ENCODE measurements around the gene C8G. TPM values are rescaled to one million over a fixed set of nuclear protein-coding genes. Genes with fewer than 3 reads are reported as not detected.

The C8G gene
- polyA plus RNA-seq (2014; cell fraction: cytosol; rRNA removed): not detected in 2 replicates
- polyA plus RNA-seq (2014; cell fraction: nucleus; rRNA removed): 0.79 and 1.6 TPM in 2 replicates

GRCh38 chr9:136944519-136945332 lies at the start of gene C8G, which contains the start of gene FBXW5:
C8G (plus strand) TSS chr9:136945243; CDS start chr9:136945321, 78 bp downstream.
FBXW5 (minus strand) TSS chr9:136944738; CDS start chr9:136944083, 655 bp downstream.
- peak; percentile 90 for DNase-seq (ENCODE audit: low spot score)

GRCh38 chr9:136896027-136896426 lies 49.0 kb upstream of the C8G start:
- DNase-seq (ENCODE audit: low spot score): no peak

- no peak for DNase-seq (ENCODE audit: low spot score)
These were observed 46.5 kb upstream of the C8G start for GRCh38 chr9:136898483-136899100.

GRCh38 chr9:136899196-136899595 lies 45.8 kb upstream of the C8G start:
- DNase-seq (ENCODE audit: low spot score): no peak

GRCh38 chr9:136900556-136900955 lies 44.5 kb upstream of the C8G start:
- DNase-seq (ENCODE audit: low spot score): no peak

- DNase-seq (ENCODE audit: low spot score): no peak
These were observed 44.0 kb upstream of the C8G start for GRCh38 chr9:136900988-136901515.

GRCh38 chr9:136901516-136902258 lies 43.4 kb upstream of the C8G start:
- DNase-seq (ENCODE audit: low spot score): no peak

GRCh38 chr9:136902259-136902821 lies 42.7 kb upstream of the C8G start:
- no peak for DNase-seq (ENCODE audit: low spot score)

GRCh38 chr9:136903041-136903554 lies 41.9 kb upstream of the C8G start:
- no peak for DNase-seq (ENCODE audit: low spot score)

GRCh38 chr9:136906266-136906665 lies 38.8 kb upstream of the C8G start:
- DNase-seq (ENCODE audit: low spot score): no peak

GRCh38 chr9:136907011-136907914 lies 37.8 kb upstream of the C8G start:
- DNase-seq (ENCODE audit: low spot score): no peak

- no peak for DNase-seq (ENCODE audit: low spot score)
These were observed 34.7 kb upstream of the C8G start for GRCh38 chr9:136910197-136910900.

- DNase-seq (ENCODE audit: low spot score): no peak
These were observed 34.2 kb upstream of the C8G start for GRCh38 chr9:136910901-136911245.

GRCh38 chr9:136913701-136914438 lies 31.2 kb upstream of the C8G start:
- no peak for DNase-seq (ENCODE audit: low spot score)

GRCh38 chr9:136915632-136916329 lies 29.3 kb upstream of the C8G start:
- DNase-seq (ENCODE audit: low spot score): no peak

- DNase-seq (ENCODE audit: low spot score): no peak
These were observed 28.5 kb upstream of the C8G start for GRCh38 chr9:136916330-136917184.

GRCh38 chr9:136917902-136918301 lies 27.1 kb upstream of the C8G start:
- DNase-seq (ENCODE audit: low spot score): no peak

Data from SK-N-DZ (cell line).